ENCODE results near the gene SLC35F3.

SLC35F3 gene

GRCh38 chr1:234313171-234313570, 408.7 kb downstream of the SLC35F3 start:
- TF ChIP-seq CTCF (IDR thresholded peaks at IDR 0.05; ENCODE audit: insufficient read depth, missing control alignments), result no peak
- no peak for FAIRE-seq

GRCh38 chr1:234315091-234315541, 410.6 kb downstream of the SLC35F3 start:
- DNase-seq (ENCODE audit: insufficient read length, low spot score) (no peak), FAIRE-seq (no peak)
- TF ChIP-seq CTCF (IDR thresholded peaks at IDR 0.05; ENCODE audit: insufficient read depth, missing control alignments), result no peak

More at GRCh38 chr1:234313171-234313570, 408.7 kb downstream of the SLC35F3 start:
- DNase-seq (ENCODE audit: insufficient read length, low spot score), result no peak

- no peak for TF ChIP-seq CTCF (IDR thresholded peaks at IDR 0.05; ENCODE audit: insufficient read depth, missing control alignments)
- no peak for FAIRE-seq
- DNase-seq (ENCODE audit: insufficient read length, low spot score), result no peak
These were observed 411.1 kb downstream of the SLC35F3 start for GRCh38 chr1:234315588-234315987.

- FAIRE-seq, result no peak
These were observed 412.0 kb downstream of the SLC35F3 start for GRCh38 chr1:234316486-234316885.

GRCh38 chr1:234316937-234317336, 412.5 kb downstream of the SLC35F3 start:
- FAIRE-seq, result no peak
- no peak for DNase-seq (ENCODE audit: insufficient read length, low spot score)
- no peak for TF ChIP-seq CTCF (IDR thresholded peaks at IDR 0.05; ENCODE audit: insufficient read depth, missing control alignments)

More at GRCh38 chr1:234316486-234316885, 412.0 kb downstream of the SLC35F3 start:
- no peak for DNase-seq (ENCODE audit: insufficient read length, low spot score)
- no peak for TF ChIP-seq CTCF (IDR thresholded peaks at IDR 0.05; ENCODE audit: insufficient read depth, missing control alignments)

- FAIRE-seq (no peak), DNase-seq (ENCODE audit: insufficient read length, low spot score) (no peak)
- no peak for TF ChIP-seq CTCF (IDR thresholded peaks at IDR 0.05; ENCODE audit: insufficient read depth, missing control alignments)
These were observed 415.6 kb downstream of the SLC35F3 start for GRCh38 chr1:234320069-234320468.

- DNase-seq (ENCODE audit: insufficient read length, low spot score) (no peak), FAIRE-seq (no peak)
- TF ChIP-seq CTCF (IDR thresholded peaks at IDR 0.05; ENCODE audit: insufficient read depth, missing control alignments), result no peak
These were observed 416.1 kb downstream of the SLC35F3 start for GRCh38 chr1:234320549-234320948.

Data from D721Med (cell line).